Activated B cell treated with CpG ODN at 0.5 μM for 24 hours (primary cell): Measurements from ENCODE around the gene PPP4R2. TPM values are rescaled to one million over a fixed set of nuclear protein-coding genes. Genes with fewer than 3 reads are reported as not detected.
A peak's percentile ranks its signal among the peaks of the same experiment; 100 is the strongest.

Source experiments
- ATAC-seq: fragments of 200-7000 bp; cut with Tn5 transposase; one replicate; pipeline ENCODE4 v1.10.0; 2021; ENCODE audit warnings: low read depth, mild to moderate bottlenecking, moderate library complexity
- CTCF ChIA-PET: fragments of 350-600 bp; sonication (Branson Sonifier 250); formaldehyde crosslinking; loops from one replicate; lab custom pipeline; 2021; ENCODE audit warnings: antibody characterized with exemption; lab: Charles Lee
- POLR2A ChIA-PET: fragments of 350-600 bp; sonication (Branson Sonifier 250); formaldehyde crosslinking; loops from one replicate; lab custom pipeline; 2021; ENCODE audit warnings: antibody characterized with exemption; lab: Charles Lee
- DNase-seq: peaks from one replicate; pipeline ENCODE4 v3.0.0; 2022
- H3K27ac Mint-ChIP-seq: one replicate; pipeline ENCODE4 v1.8.0; 2020; ENCODE audit warnings: mixed read lengths
- H3K27me3 Mint-ChIP-seq: one replicate; pipeline ENCODE4 v1.8.0; 2021; ENCODE audit warnings: mixed read lengths
- H3K36me3 Mint-ChIP-seq: one replicate; pipeline ENCODE4 v1.8.0; 2021; ENCODE audit warnings: low read depth, mixed read lengths
- H3K4me1 Mint-ChIP-seq: one replicate; pipeline ENCODE4 v1.8.0; 2021; ENCODE audit warnings: mixed read lengths
- H3K4me3 Mint-ChIP-seq: one replicate; pipeline ENCODE4 v1.8.0; 2020; ENCODE audit warnings: mild to moderate bottlenecking, mixed read lengths
- H3K9me3 Mint-ChIP-seq: one replicate; pipeline ENCODE4 v1.8.0; 2020; ENCODE audit warnings: mixed read lengths
- intact Hi-C: fragments of 100-400 bp; cut with micrococcal nuclease; formaldehyde crosslinking; loops from one replicate; pipeline ENCODE4 v1.15.1; 2024
- total RNA-seq: library from RNA; stranded (reverse); gene quantifications from 2 replicates; pipeline ENCODE4 v1.2.3, GENCODE V29; 2022
- TF ChIP-seq, protein P1 (sequence below): fragments of 200-600 bp; IDR thresholded peaks from one replicate; pipeline ENCODE4 v1.8.0; 2022; ENCODE audit warnings: antibody characterized with exemption, mild to moderate bottlenecking

PPP4R2 gene, protein sequence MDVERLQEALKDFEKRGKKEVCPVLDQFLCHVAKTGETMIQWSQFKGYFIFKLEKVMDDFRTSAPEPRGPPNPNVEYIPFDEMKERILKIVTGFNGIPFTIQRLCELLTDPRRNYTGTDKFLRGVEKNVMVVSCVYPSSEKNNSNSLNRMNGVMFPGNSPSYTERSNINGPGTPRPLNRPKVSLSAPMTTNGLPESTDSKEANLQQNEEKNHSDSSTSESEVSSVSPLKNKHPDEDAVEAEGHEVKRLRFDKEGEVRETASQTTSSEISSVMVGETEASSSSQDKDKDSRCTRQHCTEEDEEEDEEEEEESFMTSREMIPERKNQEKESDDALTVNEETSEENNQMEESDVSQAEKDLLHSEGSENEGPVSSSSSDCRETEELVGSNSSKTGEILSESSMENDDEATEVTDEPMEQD
- 54.7 and 59.7 TPM in 2 replicates for total RNA-seq

DNA sequence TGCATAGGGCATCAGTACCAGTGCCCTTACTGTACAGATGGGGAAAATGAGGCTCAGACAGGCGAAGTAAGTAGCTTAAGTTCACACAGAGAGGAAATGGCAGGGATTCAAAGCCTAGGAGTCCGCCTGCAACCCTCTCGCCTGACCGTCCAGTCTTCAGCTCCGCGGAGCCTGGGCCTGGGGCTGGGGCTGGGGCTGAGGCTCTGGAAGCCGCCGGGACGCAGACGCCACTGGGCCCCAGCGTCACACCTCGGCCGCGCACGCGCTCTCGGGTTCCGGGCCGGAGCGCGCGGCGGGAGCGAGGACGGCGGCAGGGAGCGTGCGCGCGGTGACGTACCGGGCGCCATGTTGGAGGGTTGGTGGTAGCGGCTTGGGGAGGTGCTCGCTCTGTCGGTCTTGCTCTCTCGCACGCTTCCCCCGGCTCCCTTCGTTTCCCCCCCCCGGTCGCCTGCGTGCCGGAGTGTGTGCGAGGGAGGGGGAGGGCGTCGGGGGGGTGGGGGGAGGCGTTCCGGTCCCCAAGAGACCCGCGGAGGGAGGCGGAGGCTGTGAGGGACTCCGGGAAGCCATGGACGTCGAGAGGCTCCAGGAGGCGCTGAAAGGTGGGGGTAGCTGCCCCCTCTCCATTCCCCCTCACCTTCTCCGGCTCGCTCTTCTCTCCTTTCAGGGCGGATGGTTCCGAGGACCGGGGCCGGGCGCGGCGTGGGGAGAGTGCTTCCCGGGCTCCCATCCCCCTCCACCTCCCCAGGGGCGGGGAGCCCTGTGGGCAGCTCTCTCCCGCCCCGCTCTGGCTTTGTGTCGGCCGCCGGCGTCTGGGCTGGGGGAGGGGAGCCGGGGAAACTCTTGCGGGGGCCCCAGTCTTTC is at the start of gene PPP4R2:
Gene PPP4R2, plus strand, starts transcription at position 339 of the 861 bp plus-strand sequence. Its CDS starts 227 bp downstream, at position 566.
- TF ChIP-seq, protein P1, sequence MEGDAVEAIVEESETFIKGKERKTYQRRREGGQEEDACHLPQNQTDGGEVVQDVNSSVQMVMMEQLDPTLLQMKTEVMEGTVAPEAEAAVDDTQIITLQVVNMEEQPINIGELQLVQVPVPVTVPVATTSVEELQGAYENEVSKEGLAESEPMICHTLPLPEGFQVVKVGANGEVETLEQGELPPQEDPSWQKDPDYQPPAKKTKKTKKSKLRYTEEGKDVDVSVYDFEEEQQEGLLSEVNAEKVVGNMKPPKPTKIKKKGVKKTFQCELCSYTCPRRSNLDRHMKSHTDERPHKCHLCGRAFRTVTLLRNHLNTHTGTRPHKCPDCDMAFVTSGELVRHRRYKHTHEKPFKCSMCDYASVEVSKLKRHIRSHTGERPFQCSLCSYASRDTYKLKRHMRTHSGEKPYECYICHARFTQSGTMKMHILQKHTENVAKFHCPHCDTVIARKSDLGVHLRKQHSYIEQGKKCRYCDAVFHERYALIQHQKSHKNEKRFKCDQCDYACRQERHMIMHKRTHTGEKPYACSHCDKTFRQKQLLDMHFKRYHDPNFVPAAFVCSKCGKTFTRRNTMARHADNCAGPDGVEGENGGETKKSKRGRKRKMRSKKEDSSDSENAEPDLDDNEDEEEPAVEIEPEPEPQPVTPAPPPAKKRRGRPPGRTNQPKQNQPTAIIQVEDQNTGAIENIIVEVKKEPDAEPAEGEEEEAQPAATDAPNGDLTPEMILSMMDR = no peak
- peak; percentile 96 for DNase-seq
- CTCF ChIA-PET = no interaction called here
- POLR2A ChIA-PET = interaction anchor here (0.6 to 1.1 kb wide), 5 partner anchors 20 to 1931 kb away, joined by 3 to 4 read pairs (median 3); no protein-coding TSS in a partner anchor
- H3K9me3 Mint-ChIP-seq = no peaks in the 10 kb centered on the region
- H3K4me1 Mint-ChIP-seq = peaks cover 36% of the 10 kb centered on the region
- peak; percentile 90 for ATAC-seq
- intact Hi-C loops = loop anchor here (1.0 to 5.0 kb wide), 9 partner anchors 36 to 1272 kb away; partner anchors contain the start of genes EIF4E3, RYBP and SHQ1
- no peaks in the 10 kb centered on the region for H3K27me3 Mint-ChIP-seq
- peaks cover 39% of the 10 kb centered on the region for H3K36me3 Mint-ChIP-seq
- H3K4me3 Mint-ChIP-seq = peak within 1 kb of the TSS; percentile 89
- H3K27ac Mint-ChIP-seq = peak within 1 kb of the TSS; percentile 83

DNA sequence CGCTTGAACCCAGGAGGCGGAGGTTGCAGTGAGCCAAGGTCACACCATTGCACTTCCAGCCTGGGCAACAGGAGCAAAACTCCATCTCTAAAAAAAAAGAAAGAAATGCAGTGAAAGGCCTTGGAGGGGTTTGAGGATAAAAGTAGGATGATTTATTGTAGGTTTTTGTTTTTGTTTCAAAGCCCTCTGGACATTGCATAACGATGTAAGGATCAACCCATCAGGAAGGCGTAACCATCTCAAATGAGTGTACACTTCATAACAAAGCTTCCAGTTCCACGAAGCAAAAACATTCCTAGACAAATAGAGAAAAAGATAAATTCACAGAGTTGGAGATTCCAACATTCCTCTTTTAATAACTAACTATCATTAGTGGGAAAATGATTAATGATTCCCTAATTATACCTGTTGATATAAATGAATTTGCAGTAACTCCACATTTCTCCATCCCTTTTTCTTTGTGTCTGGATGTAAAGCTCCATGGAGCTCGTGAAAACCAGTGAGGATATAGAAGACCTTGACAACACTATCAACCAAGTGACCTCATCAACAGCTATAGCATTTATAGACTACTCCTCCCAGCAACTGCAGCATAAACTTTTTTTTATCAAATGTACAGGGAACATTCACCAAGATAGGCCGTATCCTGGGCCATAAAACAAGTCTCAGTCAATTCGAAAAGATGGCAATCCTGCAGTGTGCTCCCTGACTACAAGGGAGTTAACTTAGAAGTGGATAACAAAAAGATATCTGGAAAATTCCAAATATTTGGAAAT is 48.7 kb upstream of the PPP4R2 start:
- no peak overlapping the region for H3K27ac Mint-ChIP-seq
- DNase-seq (no peak), ATAC-seq (no peak)
- H3K36me3 Mint-ChIP-seq = no peaks in the 10 kb centered on the region
- POLR2A ChIA-PET = no interaction called here
- TF ChIP-seq, protein P1 = no peak
- H3K9me3 Mint-ChIP-seq = no peaks in the 10 kb centered on the region
- H3K4me3 Mint-ChIP-seq = no peak overlapping the region
- CTCF ChIA-PET = no interaction called here
- intact Hi-C loops = no loop called here
- no peaks in the 10 kb centered on the region for H3K27me3 Mint-ChIP-seq
- H3K4me1 Mint-ChIP-seq = peaks cover 6% of the 10 kb centered on the region

DNA sequence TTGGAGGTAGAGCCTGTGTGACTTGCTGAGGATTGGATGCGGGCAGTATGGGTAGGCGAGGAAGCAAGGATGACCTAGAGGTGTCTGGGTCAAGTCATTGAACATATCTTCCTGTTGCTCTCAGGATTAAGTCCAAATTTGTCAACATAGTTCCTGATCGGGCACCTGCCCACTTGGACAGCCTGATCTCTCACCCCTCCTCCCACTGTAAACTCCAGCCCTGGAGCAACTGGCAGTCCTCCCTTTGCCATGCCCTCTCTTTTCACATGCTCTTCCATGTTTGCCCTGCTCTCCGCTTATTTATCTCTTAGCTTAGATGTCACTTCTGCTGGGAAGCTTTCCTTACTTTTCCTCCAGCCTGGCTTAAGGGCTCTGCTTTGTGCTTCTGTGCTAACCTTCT is 47.6 kb upstream of the PPP4R2 start:
- CTCF ChIA-PET = no interaction called here
- intact Hi-C loops = no loop called here
- no peak overlapping the region for H3K27ac Mint-ChIP-seq
- ATAC-seq = no peak
- H3K4me3 Mint-ChIP-seq = no peak overlapping the region
- POLR2A ChIA-PET = no interaction called here
- no peaks in the 10 kb centered on the region for H3K9me3 Mint-ChIP-seq
- TF ChIP-seq, protein P1 = no peak
- no peaks in the 10 kb centered on the region for H3K36me3 Mint-ChIP-seq
- no peaks in the 10 kb centered on the region for H3K27me3 Mint-ChIP-seq
- H3K4me1 Mint-ChIP-seq = peaks cover 6% of the 10 kb centered on the region
- no peak for DNase-seq

DNA sequence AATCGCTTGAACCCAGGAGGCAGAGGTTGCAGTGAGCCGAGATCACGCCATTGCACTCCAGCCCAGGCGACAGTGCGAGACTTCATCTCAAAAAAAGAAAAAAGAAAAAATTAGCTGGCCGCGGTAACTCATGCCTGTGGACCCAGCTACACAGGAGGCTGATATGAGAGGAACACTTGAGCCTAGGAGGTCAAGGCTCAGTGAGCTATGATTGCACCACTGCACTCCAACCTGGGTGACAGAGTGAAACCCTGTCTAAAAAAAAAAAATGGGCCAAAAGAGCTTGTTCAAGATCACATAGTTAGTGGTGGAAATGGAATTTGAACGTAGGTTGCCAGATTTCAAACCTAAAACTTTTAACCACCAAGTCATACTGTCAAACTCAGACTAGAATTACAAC is 46.2 kb upstream of the PPP4R2 start:
- Mint-ChIP-seq H3K27me3 (no peaks in the 10 kb centered on the region), H3K36me3 (no peaks in the 10 kb centered on the region), H3K9me3 (no peaks in the 10 kb centered on the region), H3K4me3 (no peak overlapping the region), H3K4me1 (peaks cover 6% of the 10 kb centered on the region), H3K27ac (no peak overlapping the region)
- DNase-seq = no peak
- intact Hi-C loops = no loop called here
- no peak for ATAC-seq
- ChIA-PET CTCF (no interaction called here), POLR2A (no interaction called here)
- TF ChIP-seq, protein P1 = no peak
